22Rv1 (cell line): ENCODE results near the gene GLT6D1.

Experiments used
- ZFX ChIP-seq: fragments of 450-650 bp; IDR thresholded peaks from 2 replicates; pipeline ENCODE4 v1.6.1; 2017; ENCODE audit warnings: antibody characterized with exemption, borderline replicate concordance
- TF ChIP-seq, protein P1 (sequence below): fragments of 450-650 bp; IDR thresholded peaks from 2 replicates; pipeline ENCODE4 v1.5.1; 2017; ENCODE audit warnings: mild to moderate bottlenecking

DNA sequence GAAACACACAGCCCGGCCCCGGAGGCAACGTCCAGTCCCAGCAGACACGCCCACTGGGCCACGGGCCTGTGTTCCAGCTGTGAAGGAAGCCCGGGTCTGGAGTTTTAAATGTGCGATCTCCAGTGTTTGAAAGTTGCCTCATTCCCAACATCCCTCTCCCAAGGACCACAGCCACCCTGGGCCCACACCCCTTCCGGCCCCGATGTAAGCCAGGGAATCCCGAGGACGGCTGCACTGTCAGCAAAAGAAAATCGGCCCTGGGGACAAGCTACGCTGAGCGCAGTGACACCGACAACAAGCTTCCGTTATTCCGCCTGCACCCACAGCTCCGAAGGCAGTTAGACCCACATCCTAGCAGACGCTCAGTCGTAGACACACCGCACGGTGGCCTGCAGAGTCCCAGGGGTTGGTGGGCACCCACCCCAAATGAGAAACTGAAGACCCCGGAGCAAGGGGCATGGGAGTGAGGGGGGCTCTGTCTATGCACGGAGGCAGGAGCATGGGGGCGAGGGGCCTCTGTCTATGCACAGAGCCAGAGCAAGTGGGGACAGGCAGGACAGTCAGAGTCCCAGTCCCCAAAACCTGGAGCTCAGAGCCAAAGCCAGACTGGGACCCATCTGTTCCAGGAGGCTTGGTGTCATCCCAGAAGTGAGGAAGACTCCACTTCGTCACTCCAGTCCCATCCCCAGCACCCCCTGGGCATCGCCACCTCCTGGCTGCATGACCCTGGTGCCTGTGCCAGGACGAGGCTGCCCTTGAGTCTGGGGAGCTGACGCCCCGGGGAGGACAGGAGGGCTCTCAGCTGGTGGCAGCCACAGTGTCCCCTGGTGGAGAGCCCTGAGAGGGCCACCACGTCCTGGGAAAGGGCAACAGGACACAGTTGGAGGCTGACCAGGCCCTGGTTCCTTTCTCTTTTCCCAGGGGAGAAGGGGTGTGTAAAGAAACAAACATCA, 23.4 kb downstream of the GLT6D1 start:
- TF ChIP-seq, protein P1, sequence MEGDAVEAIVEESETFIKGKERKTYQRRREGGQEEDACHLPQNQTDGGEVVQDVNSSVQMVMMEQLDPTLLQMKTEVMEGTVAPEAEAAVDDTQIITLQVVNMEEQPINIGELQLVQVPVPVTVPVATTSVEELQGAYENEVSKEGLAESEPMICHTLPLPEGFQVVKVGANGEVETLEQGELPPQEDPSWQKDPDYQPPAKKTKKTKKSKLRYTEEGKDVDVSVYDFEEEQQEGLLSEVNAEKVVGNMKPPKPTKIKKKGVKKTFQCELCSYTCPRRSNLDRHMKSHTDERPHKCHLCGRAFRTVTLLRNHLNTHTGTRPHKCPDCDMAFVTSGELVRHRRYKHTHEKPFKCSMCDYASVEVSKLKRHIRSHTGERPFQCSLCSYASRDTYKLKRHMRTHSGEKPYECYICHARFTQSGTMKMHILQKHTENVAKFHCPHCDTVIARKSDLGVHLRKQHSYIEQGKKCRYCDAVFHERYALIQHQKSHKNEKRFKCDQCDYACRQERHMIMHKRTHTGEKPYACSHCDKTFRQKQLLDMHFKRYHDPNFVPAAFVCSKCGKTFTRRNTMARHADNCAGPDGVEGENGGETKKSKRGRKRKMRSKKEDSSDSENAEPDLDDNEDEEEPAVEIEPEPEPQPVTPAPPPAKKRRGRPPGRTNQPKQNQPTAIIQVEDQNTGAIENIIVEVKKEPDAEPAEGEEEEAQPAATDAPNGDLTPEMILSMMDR = peak; percentile 52
- TF ChIP-seq ZFX = no peak
